Smooth muscle cell (in vitro differentiated cells): ENCODE data around the gene PTPRD. TPM values are rescaled to one million over a fixed set of nuclear protein-coding genes. Genes with fewer than 3 reads are reported as not detected.

Source experiments
- DNase-seq: peaks from one replicate; lab custom pipeline; 2025; ENCODE audit not compliant: unreplicated experiment; lab: John Stamatoyannopoulos, UW
- H2AFZ ChIP-seq: fragments of 200-600 bp; sonication (generic); 2 replicates; pipeline ENCODE4 v1.6.0; 2016; ENCODE audit warnings: antibody characterized with exemption, low read depth, mild to moderate bottlenecking
- H3F3A ChIP-seq: fragments of 200-600 bp; sonication (generic); 2 replicates; pipeline ENCODE4 v1.6.0; 2017; ENCODE audit warnings: antibody characterized with exemption, low read depth
- H3K27ac ChIP-seq: fragments of 200-600 bp; sonication (generic); 2 replicates; pipeline ENCODE4 v1.5.1; 2016; ENCODE audit warnings: low read depth, mild to moderate bottlenecking
- H3K27me3 ChIP-seq: fragments of 200-600 bp; sonication (generic); 2 replicates; pipeline ENCODE4 v1.6.1; 2016; ENCODE audit warnings: low read depth, mild to moderate bottlenecking
- H3K36me3 ChIP-seq: fragments of 200-600 bp; sonication (generic); 2 replicates; pipeline ENCODE4 v1.5.1; 2016; ENCODE audit warnings: low read depth
- H3K4me1 ChIP-seq: fragments of 200-600 bp; sonication (generic); 2 replicates; pipeline ENCODE4 v1.5.1; 2016; ENCODE audit warnings: low read depth
- H3K4me2 ChIP-seq: fragments of 200-600 bp; sonication (generic); 2 replicates; pipeline ENCODE4 v1.6.0; 2016; ENCODE audit warnings: mild to moderate bottlenecking
- H3K4me3 ChIP-seq: fragments of 200-600 bp; sonication (generic); 2 replicates; pipeline ENCODE4 v1.5.1; 2016; ENCODE audit warnings: mild to moderate bottlenecking
- H3K79me2 ChIP-seq: fragments of 200-600 bp; sonication (generic); 2 replicates; pipeline ENCODE4 v1.6.0; 2016; ENCODE audit warnings: low read depth, mild to moderate bottlenecking
- H3K9ac ChIP-seq: fragments of 200-600 bp; sonication (generic); 2 replicates; pipeline ENCODE4 v1.6.0; 2016; ENCODE audit warnings: low read depth
- H3K9me3 ChIP-seq: fragments of 200-600 bp; sonication (generic); replicated peaks from 2 replicates; pipeline ENCODE4 v1.5.1; 2016; ENCODE audit warnings: low read depth
- H4K20me1 ChIP-seq: fragments of 200-600 bp; sonication (generic); 2 replicates; pipeline ENCODE4 v1.6.0; 2016; ENCODE audit warnings: low read depth
- CTCF ChIP-seq: fragments of 200-600 bp; sonication (generic); IDR thresholded peaks from 2 replicates; pipeline ENCODE4 v1.5.1; 2017; ENCODE audit warnings: borderline replicate concordance, mild to moderate bottlenecking, antibody characterized with exemption; ENCODE audit not compliant: insufficient read depth, poor library complexity, severe bottlenecking
- WGBS: methylation state at CpG from one replicate; pipeline ENCODE4 v1.1.7; 2016; ENCODE audit warnings: low lambda C conversion rate; 5-methylcytosine and 5-hydroxymethylcytosine counted together
- polyA plus RNA-seq: library from polyadenylated mRNA; unstranded; fragments of >200 nt; fragmentation: Nextera tagmentation; extraction: Ambion mirVana; gene quantifications from 2 replicates; pipeline ENCODE4 v1.2.1, GENCODE V29; 2016
- total RNA-seq: library from RNA; depleted of rRNA; stranded (reverse); fragments of >200 nt; gene quantifications from 2 replicates; pipeline ENCODE4 v1.2.3, GENCODE V29; 2014

Gene PTPRD
- total and polyA plus RNA-seq, 2 experiments from 2014 or later: 6.5 to 61.0 TPM

DNA sequence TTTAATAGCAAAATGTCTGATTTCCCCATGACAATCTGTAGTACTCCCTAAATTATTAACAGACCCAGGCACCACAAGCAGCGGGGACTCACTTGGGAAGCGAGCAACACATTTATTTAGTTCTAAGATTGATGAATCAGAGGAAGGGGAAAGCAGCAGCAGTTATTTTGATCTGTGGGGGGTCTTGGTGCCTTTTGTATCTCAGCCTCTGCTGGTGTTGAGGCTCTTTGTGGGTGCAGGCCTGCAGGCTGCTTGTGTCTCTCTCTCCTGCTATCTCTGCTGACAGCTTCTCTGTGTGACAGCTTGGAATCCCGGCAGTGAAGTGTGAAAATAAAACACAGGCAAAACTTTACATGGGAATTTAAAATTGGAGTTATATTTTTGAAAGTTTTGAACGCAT, 1935.1 kb downstream of the PTPRD start:
- peaks cover 7% of the 10 kb centered on the region for H3K79me2 ChIP-seq

DNA sequence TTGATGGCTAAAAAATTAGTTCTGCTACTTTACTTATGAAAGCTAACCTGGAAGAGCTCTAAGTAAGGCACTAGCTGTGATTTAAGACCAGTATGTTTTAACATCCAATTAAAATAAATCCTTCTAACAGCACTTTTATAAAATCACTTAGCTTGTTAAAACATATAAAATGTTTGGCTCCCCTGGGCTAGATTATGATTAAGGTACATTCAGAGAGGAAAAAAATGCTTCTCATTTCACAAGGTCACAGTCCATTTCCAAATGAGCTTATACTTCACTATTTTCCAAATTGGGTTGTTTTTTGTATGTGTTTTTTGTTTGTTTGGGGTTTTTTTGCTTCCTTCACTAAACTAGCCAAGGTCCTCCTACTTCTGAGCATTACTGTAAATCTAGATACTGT, 1938.3 kb downstream of the PTPRD start:
- H3K4me1 ChIP-seq: peaks cover 16% of the 10 kb centered on the region
- H3K27ac ChIP-seq: no peak overlapping the region
- no peak for TF ChIP-seq CTCF

More for the DNA sequence above, 1935.1 kb downstream of the PTPRD start:
- no peaks in the 10 kb centered on the region for H3F3A ChIP-seq
- H3K4me3 ChIP-seq: no peak overlapping the region
- H4K20me1 ChIP-seq: no peaks in the 10 kb centered on the region
- no peak for TF ChIP-seq CTCF
- H3K9me3 ChIP-seq: no peaks in the 10 kb centered on the region
- H3K36me3 ChIP-seq: no peaks in the 10 kb centered on the region
- peaks cover 21% of the 10 kb centered on the region for H3K4me1 ChIP-seq
- DNase-seq: no peak
- no peak overlapping the region for H3K27ac ChIP-seq
- no peak overlapping the region for H3K4me2 ChIP-seq
- no peaks in the 10 kb centered on the region for H3K27me3 ChIP-seq
- WGBS: 54% methylated on average over 4 of the region's 4 CpGs
- peak overlapping the region; percentile 11 for H2AFZ ChIP-seq
- no peak overlapping the region for H3K9ac ChIP-seq

GRCh38 chr9:8673830-8674229, 1939.0 kb downstream of the PTPRD start:
- Histone ChIP-seq H3K4me1 (peaks cover 11% of the 10 kb centered on the region), H3K4me2 (no peak overlapping the region), H2AFZ (no peak overlapping the region), H3K36me3 (no peaks in the 10 kb centered on the region), H3K27ac (no peak overlapping the region), H3K79me2 (peaks cover 11% of the 10 kb centered on the region), H3K27me3 (no peaks in the 10 kb centered on the region), H3F3A (no peaks in the 10 kb centered on the region), H3K9me3 (no peaks in the 10 kb centered on the region), H4K20me1 (no peaks in the 10 kb centered on the region), H3K4me3 (no peak overlapping the region), H3K9ac (no peak overlapping the region)
- WGBS: 83% methylated on average over 7 of the region's 7 CpGs
- no peak for TF ChIP-seq CTCF
- DNase-seq: no peak

More for the DNA sequence above, 1938.3 kb downstream of the PTPRD start:
- H3F3A ChIP-seq: no peaks in the 10 kb centered on the region
- H3K79me2 ChIP-seq: peaks cover 11% of the 10 kb centered on the region
- no peak overlapping the region for H2AFZ ChIP-seq
- no peak overlapping the region for H3K4me2 ChIP-seq
- H3K4me3 ChIP-seq: no peak overlapping the region
- DNase-seq: no peak
- H3K36me3 ChIP-seq: no peaks in the 10 kb centered on the region
- H3K9ac ChIP-seq: no peak overlapping the region
- H3K9me3 ChIP-seq: no peaks in the 10 kb centered on the region
- H3K27me3 ChIP-seq: no peaks in the 10 kb centered on the region
- no peaks in the 10 kb centered on the region for H4K20me1 ChIP-seq

GRCh38 chr9:8670751-8671150, 1942.1 kb downstream of the PTPRD start:
- Histone ChIP-seq H3K4me2 (no peak overlapping the region), H3K9me3 (no peaks in the 10 kb centered on the region), H3K36me3 (no peaks in the 10 kb centered on the region), H3K27me3 (no peaks in the 10 kb centered on the region), H2AFZ (no peak overlapping the region), H3K79me2 (peaks cover 11% of the 10 kb centered on the region), H3K9ac (no peak overlapping the region), H3K4me3 (no peak overlapping the region), H4K20me1 (no peaks in the 10 kb centered on the region), H3K27ac (no peak overlapping the region), H3K4me1 (peaks cover 3% of the 10 kb centered on the region), H3F3A (no peaks in the 10 kb centered on the region)
- TF ChIP-seq CTCF: no peak
- DNase-seq: no peak
- 92% methylated on average over 2 of the region's 2 CpGs for WGBS
